H1 (cell line): Measurements from ENCODE around the gene CNDP1. TPM values are rescaled to one million over a fixed set of nuclear protein-coding genes. Genes with fewer than 3 reads are reported as not detected.
A peak's percentile ranks its signal among the peaks of the same experiment; 100 is the strongest.

ENCODE experiments used
- ASH2L ChIP-seq: fragments of 200-600, 300-600 bp; sonication (generic); IDR thresholded peaks from one replicate; pipeline ENCODE4 v1.7.1; 2017; ENCODE audit warnings: low read length
- BACH1 ChIP-seq: IDR thresholded peaks from 2 replicates; pipeline ENCODE4 v1.6.1; 2012; ENCODE audit warnings: low read length, improper control_type of control experiment
- CREB1 ChIP-seq: IDR thresholded peaks from 2 replicates; pipeline ENCODE4 v1.6.1; 2012; ENCODE audit warnings: inconsistent platforms
- CTBP2 ChIP-seq: IDR thresholded peaks from 2 replicates; pipeline ENCODE4 v1.7.0; 2011; ENCODE audit warnings: borderline replicate concordance, mild to moderate bottlenecking, moderate library complexity, mixed read lengths, low read length; ENCODE audit not compliant: insufficient read depth, insufficient read length
- EP300 ChIP-seq, 2 experiments: IDR thresholded peaks; 1 replicate in 1 of 2; 2 replicates in 1 of 2; pipeline ENCODE4 v1.6.1; 2011 to 2012; ENCODE audit warnings: low read depth in 2 of 2, low read length in 2 of 2, mild to moderate bottlenecking in 2 of 2, borderline replicate concordance in 1 of 2, inconsistent platforms in 1 of 2, moderate library complexity in 1 of 2
- KDM4A ChIP-seq: IDR thresholded peaks from one replicate; pipeline ENCODE4 v1.7.1; 2012; ENCODE audit warnings: low read depth, mild to moderate bottlenecking, moderate library complexity, low read length, inconsistent platforms; ENCODE audit not compliant: severe bottlenecking
- NRF1 ChIP-seq: IDR thresholded peaks from 2 replicates; pipeline ENCODE4 v1.6.1; 2011; ENCODE audit warnings: mild to moderate bottlenecking, low read depth, low read length, improper control_type of control experiment
- RBBP5 ChIP-seq: IDR thresholded peaks from 2 replicates; pipeline ENCODE4 v1.7.1; 2012; ENCODE audit warnings: low read depth, mild to moderate bottlenecking, inconsistent platforms, low read length, moderate library complexity, borderline replicate concordance
- SP4 ChIP-seq: IDR thresholded peaks from 2 replicates; pipeline ENCODE4 v1.6.1; 2012; ENCODE audit warnings: low read length, inconsistent platforms
- SRF ChIP-seq: IDR thresholded peaks from 2 replicates; pipeline ENCODE4 v1.6.1; 2011; ENCODE audit warnings: mild to moderate bottlenecking, low read depth, low read length, moderate library complexity
- SUZ12 ChIP-seq: fragments of 200-600 bp; sonication (generic); IDR thresholded peaks from 2 replicates; pipeline ENCODE4 v1.6.1; 2012; ENCODE audit warnings: mild to moderate bottlenecking, inconsistent platforms, low read length, moderate library complexity, mixed read lengths
- TCF12 ChIP-seq: IDR thresholded peaks from 2 replicates; pipeline ENCODE4 v1.6.1; 2011; ENCODE audit warnings: low read depth, mild to moderate bottlenecking, low read length
- polyA plus RNA-seq, 7 experiments: library from polyadenylated mRNA; depleted of rRNA in 3 of 7; stranded (reverse) in 5 of 7; unstranded in 2 of 7; fragments of >200 nt in 5 of 7; fragments of 200-250 nt in 2 of 7; gene quantifications; 1 replicate in 5 of 7; 2 replicates in 1 of 7; 4 replicates in 1 of 7; pipeline versions ENCODE4 v1.2.1 to v1.2.3, GENCODE V29; 2011 to 2013; ENCODE audit warnings: missing spikeins in 2 of 7, mixed read lengths in 2 of 7
- total RNA-seq: library from RNA; stranded (reverse); fragmentation: NEBNext Ultra II Directional; extraction: Animal tissue kit (Norgen Biotek cat#: 25700); gene quantifications from 2 replicates; pipeline ENCODE4 v1.2.1, GENCODE V29; 2021
- TF ChIP-seq, protein P1 (sequence below): IDR thresholded peaks from 2 replicates; pipeline ENCODE4 v1.6.1; 2011; ENCODE audit warnings: low read depth, mild to moderate bottlenecking, low read length; ENCODE audit not compliant: insufficient read depth

CNDP1 gene
- total and polyA plus RNA-seq, 2 of the 8 experiments (the other 6 are each of a cell fraction or from before 2014, with no cell fraction given) = 0.09 TPM; not detected in 1

DNA sequence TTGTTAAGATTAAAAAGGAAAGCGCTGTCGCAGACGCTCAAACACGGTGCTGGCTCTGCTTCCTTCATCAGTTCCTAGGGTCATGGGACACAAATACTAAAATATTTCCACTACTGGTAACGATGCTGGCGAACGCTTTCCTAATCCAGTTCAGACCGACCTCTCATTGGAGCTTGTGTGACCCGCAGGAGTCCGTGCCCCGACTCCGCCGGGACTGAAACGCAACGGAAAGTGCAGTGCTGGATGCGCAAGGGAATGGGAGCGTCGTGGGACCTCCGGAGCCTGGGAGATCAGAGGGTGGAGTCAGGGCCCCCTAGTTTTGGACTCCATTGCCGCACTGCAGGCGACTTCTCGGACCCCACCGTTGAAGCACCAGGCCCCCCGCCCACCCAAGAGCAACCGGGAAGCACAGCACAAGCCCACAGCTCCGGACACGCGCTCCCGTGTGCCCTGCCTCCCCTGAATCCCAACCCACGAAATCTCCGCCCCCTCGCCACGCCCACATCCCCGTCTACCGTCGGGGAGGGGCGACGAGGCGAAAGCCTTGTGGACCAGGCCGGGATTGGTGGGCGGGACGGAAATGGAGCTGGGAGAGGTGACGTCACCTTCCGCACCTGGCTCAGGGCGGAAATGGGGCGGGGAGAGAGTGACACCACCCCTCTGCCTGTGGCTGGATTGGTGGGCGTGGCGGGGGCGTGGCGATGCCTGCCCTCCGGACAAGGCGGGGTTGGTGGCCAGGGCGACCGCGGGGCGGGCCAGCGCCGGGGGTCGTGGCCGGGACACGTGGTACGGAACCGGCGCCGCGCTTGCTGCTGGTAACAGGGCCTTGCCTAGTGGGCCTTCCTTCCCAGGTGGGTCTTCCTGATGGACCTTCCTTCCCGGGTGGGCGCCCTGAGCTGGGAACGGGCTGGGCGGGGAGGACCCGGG lies 38.5 kb upstream of the CNDP1 start, which contains the start of gene CNDP2 (continued):
- TF ChIP-seq SP4 (peak; percentile 60; the same call in 1 of the 2 replicates), TCF12 (no peak), BACH1 (0 out of 2 replicates have a peak, but pooled peaks have one; percentile 16), SUZ12 (no peak), KDM4A (peak; percentile 78), NRF1 (peak; percentile 23; the same call in 1 of the 2 replicates), RBBP5 (no peak), SRF (no peak), CTBP2 (no peak), CREB1 (peak; percentile 89), EP300 (IDR thresholded peaks at IDR 0.05; ENCODE audit: borderline replicate concordance in 1 of 2, low read depth in 2 of 2, low read length in 2 of 2) (no peak; a peak in 1 of 3 replicates), ASH2L (no peak)
- TF ChIP-seq, protein P1, sequence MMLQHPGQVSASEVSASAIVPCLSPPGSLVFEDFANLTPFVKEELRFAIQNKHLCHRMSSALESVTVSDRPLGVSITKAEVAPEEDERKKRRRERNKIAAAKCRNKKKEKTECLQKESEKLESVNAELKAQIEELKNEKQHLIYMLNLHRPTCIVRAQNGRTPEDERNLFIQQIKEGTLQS = no peak
- TF ChIP-seq, all 59 proteins: peak for 18
